ENCODE results near the gene JMJD1C.

The JMJD1C gene

DNA sequence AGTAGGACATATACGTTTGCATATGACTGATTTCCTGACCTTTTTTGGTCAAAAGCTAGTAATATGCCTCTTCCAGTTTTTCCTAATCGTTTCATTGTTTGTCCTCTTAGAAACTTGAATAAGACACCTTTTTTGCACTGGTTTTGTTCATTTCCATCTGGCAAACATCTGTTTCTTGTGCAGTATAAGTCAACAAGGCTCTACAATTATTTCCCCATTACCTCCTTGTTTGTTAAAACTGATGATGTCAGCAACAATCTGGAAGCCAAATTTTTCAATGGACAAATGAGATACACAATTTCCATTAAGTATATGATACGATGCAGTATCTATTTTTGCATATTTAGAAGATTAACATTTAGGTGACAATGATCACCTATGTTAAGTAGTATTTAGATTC lies 183.8 kb downstream of the JMJD1C start:
- DNase-seq = no peak

DNA sequence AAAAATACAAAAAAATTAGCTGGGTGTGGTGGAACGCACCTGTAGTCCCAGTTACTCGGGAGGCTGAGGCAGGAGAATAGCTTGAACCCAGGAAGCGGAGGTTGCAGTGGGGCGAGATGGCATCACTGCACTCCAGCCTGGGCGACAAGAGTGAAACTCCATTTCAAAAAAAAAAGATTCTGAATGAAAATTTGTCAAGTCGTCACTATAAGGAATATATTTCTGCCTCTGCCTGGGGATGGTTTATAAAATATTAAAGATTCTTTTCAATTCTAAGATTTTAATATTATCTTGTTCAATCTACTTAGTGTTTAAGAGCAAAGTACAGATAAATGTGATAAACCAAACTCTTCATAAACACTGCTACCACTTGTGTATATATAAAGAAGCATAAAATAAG lies 185.4 kb downstream of the JMJD1C start:
- no peak for DNase-seq

DNA sequence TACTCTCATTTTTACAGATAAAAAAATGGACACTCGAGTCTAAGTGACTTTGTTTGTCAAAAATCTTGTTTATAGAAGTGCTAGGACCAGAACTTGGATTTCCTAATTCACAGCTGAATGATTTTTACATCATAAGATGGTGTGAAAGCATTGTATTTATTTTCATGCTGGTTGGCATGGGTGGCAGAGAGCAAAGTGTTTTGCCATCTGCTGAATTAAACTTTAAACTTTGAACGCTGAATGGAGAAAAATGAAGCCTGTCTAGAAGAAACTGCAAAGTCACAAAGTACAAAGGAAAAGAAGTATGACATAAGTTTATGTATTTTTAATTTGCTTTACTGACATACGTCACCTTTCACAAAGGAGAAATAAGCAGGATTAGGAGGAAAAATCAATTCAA lies 190.7 kb downstream of the JMJD1C start:
- DNase-seq = no peak

DNA sequence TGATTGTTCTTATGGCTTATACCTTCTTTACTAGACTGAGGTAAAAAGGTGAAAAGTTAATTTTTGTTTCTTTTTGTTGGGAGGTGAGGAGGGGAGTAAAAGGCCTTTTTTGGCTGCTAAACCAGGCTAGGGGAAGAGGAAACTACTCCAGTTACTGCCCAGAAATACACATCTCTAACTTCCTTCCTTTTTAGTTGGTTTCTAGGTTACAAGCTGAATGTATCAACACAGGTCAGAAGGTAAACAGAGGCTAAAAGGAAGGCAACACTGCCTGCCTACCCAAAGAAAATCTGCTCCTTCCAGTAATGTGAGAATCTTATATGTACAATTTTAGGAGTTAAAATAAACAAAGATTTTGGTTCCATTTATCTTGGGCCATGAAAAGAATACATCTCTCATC lies 192.2 kb downstream of the JMJD1C start:
- peak; percentile 45 for DNase-seq

DNA sequence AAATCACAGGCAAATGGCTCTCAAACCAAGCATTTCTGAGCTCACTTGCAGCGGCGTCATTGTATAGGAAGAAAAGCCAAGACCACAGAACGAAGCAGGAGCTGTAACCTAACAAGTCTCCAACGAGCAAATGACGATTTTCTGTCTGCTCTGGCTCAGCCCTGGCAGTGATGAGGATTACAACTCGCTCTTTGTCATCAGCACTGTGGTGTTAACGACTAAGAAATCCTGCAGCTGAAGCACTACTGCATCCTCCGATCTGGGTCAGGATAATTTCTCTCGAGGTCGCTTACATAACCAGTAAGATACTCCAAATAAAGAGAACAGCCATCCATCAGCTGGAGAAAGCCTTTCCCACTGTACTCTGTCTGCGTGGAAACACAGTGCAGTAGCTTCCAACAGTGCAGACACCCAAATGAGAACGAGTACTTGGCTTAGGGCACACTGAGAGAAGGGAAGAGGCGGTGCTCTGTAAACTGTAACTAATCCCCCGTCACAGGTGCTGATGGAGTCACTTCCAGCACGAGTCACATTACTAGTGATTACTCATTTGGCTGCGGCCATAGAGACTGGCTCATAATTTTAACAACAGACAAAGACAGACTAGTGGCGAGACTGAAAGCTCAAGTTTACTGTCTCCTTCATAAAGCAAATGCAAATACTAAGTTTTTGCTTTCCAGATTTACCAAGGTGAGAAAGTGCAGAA lies 196.8 kb downstream of the JMJD1C start:
- DNase-seq = peak; percentile 96

DNA sequence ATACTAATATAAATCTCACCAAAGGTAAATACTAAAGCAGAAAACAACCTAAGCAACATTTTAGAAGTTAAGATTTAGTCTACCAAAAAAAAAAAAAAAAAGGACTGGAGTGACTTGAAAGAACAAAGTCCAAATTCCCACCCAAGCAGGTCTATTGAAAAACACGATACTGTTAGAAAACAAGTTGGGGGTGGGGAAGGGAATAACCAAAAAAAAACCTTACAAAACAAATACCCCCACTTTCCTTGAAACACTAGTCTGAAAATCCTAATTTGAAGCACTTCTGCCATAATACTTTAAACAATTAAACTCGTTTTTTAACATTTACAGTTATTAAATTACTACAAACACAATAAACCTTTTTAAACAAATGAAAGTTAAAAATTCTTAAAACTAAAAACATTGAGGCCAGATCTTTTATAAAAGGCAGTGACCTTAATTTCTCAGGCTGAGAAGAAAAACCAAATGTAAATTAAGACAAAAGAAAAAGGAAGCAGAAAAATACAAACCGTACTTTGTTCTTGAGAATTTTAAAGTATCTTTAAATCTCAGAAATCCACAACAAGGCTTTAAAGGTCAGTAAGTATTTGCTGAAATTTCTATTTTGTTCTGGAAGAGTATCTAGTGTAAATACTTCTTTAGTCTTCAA lies 197.5 kb downstream of the JMJD1C start:
- DNase-seq = no peak

DNA sequence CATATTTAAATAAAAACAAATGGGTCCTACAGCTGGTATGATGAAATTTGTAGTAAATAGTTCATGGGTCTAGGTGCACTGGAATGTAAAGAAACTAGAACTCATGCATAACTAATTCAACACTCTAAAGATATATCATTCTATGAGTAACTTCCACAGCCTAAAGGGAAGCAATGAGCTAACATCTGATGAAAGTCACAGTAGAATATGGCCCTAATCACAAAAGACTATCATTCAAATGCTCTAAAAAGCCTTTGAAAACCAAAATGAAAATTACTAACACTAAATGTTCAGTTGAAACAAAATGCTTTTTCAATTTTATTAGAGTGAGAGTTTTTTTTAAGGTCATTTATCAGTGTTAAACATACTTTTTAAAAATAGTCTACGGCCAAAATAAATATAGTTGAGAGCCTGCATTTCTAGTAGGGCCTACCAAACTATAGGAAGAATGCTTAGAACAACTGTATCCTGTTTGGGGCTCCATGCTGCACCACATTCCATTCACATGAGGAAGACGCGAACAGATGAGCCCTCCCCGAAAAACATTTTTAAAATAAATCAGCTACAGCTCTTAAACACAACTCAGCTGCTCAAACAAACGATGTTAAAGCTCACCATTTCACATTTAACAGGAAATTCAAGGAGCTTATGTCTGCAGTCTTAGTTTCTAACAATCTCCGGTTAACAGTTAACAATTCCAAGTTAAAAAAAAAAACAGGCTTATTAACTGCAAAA lies 198.2 kb downstream of the JMJD1C start:
- DNase-seq = peak; percentile 30

DNA sequence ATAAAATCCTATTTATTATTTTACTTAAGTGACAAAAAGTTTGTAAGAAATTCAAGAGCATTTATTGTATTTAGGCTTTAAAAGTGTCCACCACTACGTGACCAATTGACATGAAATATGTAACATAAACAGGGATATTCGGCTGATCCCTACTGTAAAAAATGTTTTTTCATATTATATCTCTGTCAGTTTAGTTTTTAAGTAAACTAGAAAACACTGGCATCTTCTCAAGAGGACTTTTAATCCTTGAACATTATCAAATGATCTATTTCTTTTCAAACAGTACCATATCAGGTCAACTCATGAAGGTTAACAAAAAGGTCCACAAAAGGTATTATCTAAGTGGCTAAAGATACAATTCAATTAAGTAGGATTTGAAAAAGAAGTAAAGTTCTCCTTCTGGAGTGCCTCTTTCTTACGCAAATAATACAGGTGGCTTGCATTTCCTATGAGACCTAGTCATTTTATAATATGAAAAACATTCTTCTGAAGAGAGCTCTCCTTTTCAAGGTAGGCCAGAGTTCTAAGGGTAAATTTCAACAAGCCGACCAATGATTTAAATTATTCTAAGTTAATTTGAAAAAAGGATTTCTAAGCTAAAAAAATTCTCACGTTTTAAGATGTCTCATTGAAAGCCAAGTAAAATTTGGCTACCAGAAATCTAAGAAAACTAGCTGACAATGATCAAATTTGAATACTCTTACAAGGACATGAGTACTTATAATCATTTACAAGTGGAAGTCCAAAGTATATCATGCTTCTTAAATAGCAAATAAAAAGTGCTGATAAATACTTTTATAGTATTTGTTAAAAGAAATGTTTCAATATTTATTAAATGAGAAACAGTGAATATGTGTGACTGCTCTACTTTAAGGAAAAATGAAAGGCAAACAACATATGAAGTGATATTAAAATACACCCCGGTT lies 199.1 kb downstream of the JMJD1C start:
- no peak for DNase-seq

DNA sequence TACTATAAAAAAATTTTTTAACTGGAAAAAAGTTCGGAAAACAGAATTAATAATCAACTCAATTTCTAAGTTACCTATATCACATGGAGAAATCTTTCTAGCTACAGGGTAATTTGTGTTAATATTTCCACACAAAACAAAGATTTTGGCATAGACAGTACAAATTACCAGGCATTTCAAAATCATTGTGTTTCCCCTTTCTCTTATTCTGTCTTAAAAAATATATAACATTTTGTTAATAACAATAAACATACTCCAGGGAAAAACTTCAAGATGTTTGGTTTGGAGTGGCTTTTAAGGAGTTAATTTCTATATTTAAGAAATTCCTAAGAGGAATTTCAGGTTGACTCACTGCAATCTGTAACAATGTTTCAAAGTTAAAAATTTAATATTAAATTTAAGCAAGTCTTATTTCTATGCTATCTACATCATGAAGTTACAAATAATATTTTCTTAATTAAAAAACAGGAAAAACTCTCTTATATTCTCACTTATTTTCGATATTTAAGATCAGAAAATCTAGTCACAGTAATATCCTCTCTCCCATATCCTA lies 200.0 kb downstream of the JMJD1C start:
- DNase-seq = no peak

DNA sequence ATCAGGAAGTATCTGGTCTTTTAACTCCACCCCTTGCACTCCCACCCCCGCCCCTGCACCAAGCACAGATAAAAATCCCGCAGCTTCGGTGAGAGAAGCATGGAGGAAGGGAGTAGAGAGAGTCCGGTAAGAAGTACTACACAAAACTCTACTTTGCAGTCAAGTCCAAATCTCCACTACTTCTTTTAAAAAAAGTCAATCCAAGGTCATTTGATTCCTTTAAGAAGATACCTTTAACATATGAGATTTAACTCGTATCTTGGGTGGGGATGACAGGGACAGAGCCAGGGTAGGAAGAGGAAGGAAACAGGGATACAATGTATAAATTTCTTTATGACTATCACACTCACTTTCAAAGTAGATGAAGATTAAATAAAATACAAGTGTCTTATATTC lies 200.6 kb downstream of the JMJD1C start:
- peak; percentile 63 for DNase-seq

DNA sequence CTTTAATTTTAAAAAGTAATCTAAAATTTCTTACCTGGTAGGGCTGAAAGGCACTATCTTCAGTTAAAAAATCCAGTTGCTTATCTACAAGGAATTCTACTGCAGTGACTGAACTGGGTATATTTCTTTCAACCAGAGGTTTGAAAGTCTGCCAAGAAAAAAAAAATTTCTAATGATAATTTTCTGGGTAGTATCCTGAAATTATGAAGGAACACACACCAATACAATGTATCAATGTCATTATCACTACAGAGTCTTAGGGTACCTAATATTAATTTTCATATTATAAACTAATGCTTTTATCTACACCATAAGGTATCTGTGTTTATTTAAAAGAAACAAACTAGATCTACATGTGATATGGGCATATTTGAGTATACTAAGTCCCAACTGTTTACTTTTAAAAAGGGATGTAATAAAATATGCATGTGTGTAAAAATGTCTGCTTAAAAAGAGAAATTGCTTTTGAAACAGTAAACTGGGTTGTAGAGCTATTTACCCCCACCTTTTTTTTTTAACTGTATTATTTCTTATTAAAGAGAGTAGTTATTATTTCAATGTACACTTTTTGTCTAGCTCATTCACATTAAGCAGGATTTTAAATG lies 201.1 kb downstream of the JMJD1C start:
- no peak for DNase-seq

DNA sequence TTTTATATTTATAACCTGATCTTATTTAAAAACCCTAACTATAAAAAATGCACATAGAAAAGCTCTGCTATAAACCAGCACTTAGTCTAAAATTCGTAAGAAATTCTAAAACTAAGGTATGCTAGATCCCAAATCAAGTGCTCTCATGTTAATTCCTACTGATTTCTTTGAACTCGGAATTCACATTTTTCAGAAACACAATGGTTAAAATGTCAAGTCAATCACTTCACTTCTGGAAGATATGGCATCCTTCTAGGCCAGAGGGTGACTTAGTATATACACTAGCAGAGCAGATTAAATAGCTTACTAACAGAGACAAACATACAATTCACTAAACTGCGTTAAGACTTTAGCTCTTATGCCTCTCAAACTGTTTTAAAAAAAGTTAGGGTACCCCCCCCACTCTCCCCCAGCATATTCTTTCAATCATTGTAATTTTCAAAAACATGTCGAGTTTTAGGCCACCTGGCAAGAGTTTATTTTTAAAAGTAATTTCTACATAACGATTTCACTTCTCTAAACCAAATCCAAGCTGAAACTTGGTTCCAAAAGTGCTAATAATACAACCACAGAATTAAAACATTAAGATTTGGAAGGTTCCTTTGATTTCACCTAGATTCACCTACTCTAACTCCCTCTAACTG lies 203.2 kb downstream of the JMJD1C start:
- DNase-seq = peak; percentile 38

DNA sequence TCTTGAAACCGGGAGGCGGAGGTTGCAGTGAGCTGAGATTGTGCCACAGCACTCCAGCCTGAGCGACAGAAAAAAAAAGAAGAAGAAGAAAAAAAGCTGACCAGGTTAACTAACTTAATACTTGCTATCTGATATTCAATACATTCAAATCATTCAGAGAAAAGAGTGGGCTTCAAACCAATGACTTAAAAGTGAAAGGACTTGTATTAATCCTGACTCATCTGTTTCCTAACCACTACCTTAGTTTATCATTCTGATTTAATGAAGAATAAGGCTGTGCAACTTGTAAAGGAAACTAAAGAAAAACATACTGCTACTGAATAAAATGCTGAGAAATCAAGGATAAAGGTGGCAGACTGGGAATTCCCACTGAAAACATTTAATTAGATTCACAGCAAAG lies 204.3 kb downstream of the JMJD1C start:
- DNase-seq = no peak

DNA sequence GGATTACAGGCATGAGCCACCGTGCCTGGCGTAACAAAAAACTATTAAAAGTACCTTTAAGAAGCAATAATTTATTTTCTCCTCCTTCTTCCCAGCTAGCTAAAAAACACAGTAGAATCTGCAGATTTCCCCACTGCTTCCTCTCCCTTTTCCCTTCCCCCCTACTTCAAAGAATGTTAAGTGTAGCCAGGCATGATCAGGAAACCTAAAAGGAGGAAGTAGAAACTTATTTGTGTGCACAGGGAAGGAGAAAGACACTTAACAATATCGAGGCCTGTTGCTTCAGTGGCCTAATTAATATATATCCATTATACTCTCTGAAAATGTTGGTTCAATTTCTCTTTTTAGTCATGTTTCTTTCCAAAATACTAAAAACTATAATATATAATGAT lies 204.9 kb downstream of the JMJD1C start:
- DNase-seq = peak; percentile 88

DNA sequence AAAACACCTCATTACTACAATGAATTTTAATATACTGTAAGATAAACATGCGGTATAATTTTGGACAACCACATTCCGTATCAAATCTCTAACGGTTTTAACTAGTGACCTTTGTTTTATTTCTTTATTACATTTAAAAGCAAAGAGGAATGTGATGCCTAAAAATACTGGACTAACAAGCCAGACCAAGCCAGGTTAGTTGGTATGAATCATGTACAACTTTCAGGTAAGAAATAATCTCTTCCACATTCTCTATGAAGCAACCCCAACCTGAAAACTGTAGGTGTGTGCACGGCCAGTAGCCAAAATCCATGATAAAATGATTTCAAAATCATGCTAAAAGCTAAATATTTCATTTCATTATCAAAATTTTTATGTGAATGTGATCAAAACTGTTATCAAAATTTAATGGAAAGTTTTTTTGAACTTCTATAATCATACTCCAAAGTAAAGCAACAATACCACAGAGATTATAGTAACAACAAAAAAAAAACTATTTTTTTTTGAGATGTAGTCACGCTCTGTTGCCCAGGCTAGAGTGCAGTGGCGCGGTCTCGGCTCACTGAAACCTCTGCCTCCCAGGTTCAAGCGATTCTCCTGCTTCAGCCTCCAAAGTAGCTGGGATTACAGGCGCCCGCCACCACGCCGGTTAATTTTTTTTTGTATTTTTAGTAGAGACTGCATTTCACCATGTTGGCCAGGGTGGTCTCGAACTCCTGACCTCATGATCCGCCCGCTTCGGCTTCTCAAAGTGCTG lies 205.5 kb downstream of the JMJD1C start:
- DNase-seq = no peak

DNA sequence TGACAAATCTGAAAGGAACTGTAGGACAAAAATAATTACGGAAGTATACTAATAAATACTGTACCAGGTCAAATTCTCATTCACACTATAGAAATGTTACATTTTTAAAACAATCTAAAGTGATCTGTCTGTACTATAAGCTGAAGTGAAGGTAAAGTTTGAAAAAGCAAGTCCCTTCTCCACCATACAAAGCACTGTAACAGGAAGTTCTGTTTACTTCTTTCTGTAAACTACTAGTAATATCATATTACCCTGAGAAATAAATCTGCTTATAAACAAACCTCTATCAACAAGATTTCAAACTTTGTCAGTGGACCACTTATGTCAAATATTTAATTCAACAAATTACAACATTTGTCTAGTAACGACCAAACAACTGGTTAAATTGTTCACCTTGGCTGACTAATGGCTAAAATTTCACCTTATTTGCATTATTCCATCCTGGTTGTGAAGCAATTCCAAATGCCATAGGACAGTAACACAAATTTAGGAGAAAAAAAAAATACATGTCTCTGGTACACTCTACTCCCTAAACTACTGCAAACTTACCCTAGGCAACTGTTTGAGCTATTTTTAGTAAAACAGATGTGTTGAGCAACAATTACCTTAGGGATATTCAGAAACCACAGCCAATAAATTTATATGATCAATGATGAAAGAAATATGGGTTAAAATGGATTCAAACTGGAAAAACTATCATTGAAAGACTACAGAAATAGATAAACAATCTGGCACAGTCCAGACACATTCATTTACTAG lies 206.7 kb downstream of the JMJD1C start:
- DNase-seq = no peak

DNA sequence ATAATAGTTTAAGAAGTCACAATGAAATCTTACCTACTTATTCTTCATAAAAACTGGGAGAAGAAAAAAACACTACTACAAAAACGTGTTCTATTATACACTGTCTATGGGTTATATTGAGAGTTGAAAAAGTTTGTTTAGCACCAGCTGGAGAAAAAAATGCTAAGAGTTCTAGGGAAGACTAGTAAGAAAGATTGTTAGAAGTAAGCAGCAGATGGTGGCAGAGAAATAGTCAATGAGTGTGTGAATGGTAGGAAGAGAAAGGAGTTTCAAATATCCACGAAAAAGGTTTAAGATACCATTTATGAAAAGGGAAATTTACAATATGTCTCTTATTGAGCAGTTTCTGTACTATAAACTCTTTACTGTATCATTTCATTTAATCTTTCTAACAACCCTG lies 208.0 kb downstream of the JMJD1C start:
- DNase-seq = peak; percentile 22

DNA sequence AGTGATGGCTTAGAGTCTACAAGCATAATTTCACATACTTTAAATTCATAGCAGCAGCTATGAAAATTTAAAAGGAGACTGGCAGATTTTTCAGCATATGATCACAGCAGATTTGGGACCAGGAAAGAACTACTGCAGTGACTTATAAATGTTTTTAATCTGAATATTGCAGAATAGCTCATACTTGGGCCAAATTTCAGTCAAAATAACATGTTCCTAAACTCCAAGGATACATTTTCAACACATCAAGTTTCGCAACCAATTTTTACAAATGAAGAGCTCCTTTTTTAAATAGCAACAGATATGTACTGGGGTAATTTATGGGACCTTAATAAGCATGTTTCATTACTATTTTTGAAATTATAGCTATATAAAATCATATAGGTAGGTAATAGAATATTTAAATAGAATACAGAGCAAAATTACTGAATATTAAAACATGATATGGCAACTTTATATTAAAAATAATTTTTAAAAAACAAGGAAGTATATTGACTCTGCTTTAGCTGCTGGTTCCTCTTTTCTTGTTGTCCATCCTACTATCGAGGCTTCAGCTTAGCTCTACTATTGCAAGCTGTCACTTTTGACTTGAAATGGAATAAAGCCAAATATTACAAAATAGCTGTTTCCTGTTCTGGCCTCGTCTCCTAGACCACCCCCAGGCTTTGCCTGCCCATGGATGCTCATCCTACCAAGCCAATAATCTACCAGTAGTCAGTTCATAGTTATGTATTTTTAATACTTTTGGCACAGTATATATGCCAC lies 209.6 kb downstream of the JMJD1C start:
- peak; percentile 95 for DNase-seq

DNA sequence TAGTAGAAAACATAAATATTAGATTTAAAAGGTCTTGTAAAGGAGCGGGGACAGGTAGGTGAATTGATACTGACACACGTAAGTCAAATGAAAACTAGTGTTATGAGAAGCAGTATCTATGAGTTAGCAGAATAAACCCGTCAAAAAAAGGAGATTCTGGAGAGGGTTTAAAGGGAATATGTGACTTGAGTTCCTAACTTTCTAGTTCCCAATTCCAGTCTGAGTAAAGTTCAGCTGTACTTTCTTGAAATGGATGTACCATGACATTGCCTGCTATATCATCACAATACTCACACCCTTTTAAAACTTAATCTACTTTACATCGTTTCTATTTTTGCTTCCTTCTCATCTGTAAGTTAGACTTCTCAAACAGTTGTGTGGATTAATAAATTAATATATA lies 210.5 kb downstream of the JMJD1C start:
- no peak for DNase-seq

Measured in MV-4-11 (cell line).